Fibroblast of lung (primary cell): ENCODE measurements around the gene LRRC36. TPM values are rescaled to one million over a fixed set of nuclear protein-coding genes. Genes with fewer than 3 reads are reported as not detected.
A peak's percentile ranks its signal among the peaks of the same experiment; 100 is the strongest.

Source experiments
- DNase-seq, 2 donors: peaks; one replicate each; pipeline versions ENCODE4 v3.0.0 to v3.0.0-alpha.2; 2010; ENCODE audit warnings: low read depth in 2 of 2
- H2AFZ ChIP-seq: 2 replicates; pipeline ENCODE4 v1.5.1; 2012; ENCODE audit warnings: low read length, control low read depth, inconsistent platforms
- H3K27ac ChIP-seq: 2 replicates; pipeline ENCODE4 v1.5.1; 2011; ENCODE audit warnings: low read length, control low read depth; ENCODE audit not compliant: insufficient read depth
- H3K27me3 ChIP-seq: 2 replicates; pipeline ENCODE4 v1.5.1; 2011; ENCODE audit warnings: mild to moderate bottlenecking, low read length; ENCODE audit not compliant: control insufficient read depth, insufficient read depth
- H3K36me3 ChIP-seq: 2 replicates; pipeline ENCODE4 v1.5.1; 2011; ENCODE audit warnings: low read length; ENCODE audit not compliant: control insufficient read depth, insufficient read depth
- H3K4me1 ChIP-seq: 2 replicates; pipeline ENCODE4 v1.5.1; 2011; ENCODE audit warnings: low read length; ENCODE audit not compliant: control insufficient read depth, insufficient read depth; ENCODE audit errors: extremely low read depth
- H3K4me2 ChIP-seq: 2 replicates; pipeline ENCODE4 v1.5.1; 2011; ENCODE audit warnings: low read length, control low read depth; ENCODE audit not compliant: insufficient read depth; ENCODE audit errors: extremely low read depth
- H3K4me3 ChIP-seq, 4 experiments: fragments of 200-600 bp in 1 of 4; sonication (generic) in 1 of 4; replicated peaks in 1 of 4; 2 replicates each; pipeline ENCODE4 v1.5.1; 2011 to 2016; ENCODE audit warnings: low read length in 4 of 4, low read depth in 3 of 4, mild to moderate bottlenecking in 3 of 4, control low read depth in 2 of 4, inconsistent platforms in 1 of 4, mixed read lengths in 1 of 4; ENCODE audit not compliant: insufficient read depth in 1 of 4; ENCODE audit errors: control extremely low read depth in 1 of 4
- H3K79me2 ChIP-seq: 2 replicates; pipeline ENCODE4 v1.5.1; 2012; ENCODE audit warnings: mild to moderate bottlenecking, low read length, inconsistent platforms; ENCODE audit not compliant: control insufficient read depth, insufficient read depth
- H3K9ac ChIP-seq: 2 replicates; pipeline ENCODE4 v1.5.1; 2011; ENCODE audit warnings: mild to moderate bottlenecking, low read length, control low read depth; ENCODE audit not compliant: insufficient read depth
- H3K9me3 ChIP-seq: 2 replicates; pipeline ENCODE4 v1.5.1; 2012; ENCODE audit warnings: low read depth, low read length; ENCODE audit not compliant: control insufficient read depth, insufficient read depth
- H4K20me1 ChIP-seq: 2 replicates; pipeline ENCODE4 v1.5.1; 2011; ENCODE audit warnings: low read length; ENCODE audit not compliant: control insufficient read depth, insufficient read depth; ENCODE audit errors: extremely low read depth
- CTCF ChIP-seq, 2 donors: IDR thresholded peaks in 1 of 2; conservative IDR thresholded peaks in 1 of 2; 1 replicate in 1 of 2; 2 replicates in 1 of 2; pipeline ENCODE4 v1.5.1; 2011 to 2012; ENCODE audit warnings: low read length in 2 of 2, control low read depth in 1 of 2, inconsistent platforms in 1 of 2, low read depth in 1 of 2, mild to moderate bottlenecking in 1 of 2
- EZH2 ChIP-seq: IDR thresholded peaks from 2 replicates; pipeline ENCODE4 v1.5.1; 2012; ENCODE audit warnings: low read length, control low read depth, mild to moderate bottlenecking; ENCODE audit errors: missing control alignments
- polyA plus RNA-seq, 2 donors: library from polyadenylated mRNA; depleted of rRNA in 1 of 2; stranded (reverse) in 1 of 2; unstranded in 1 of 2; fragments of >200 nt; gene quantifications; 2 replicates each; pipeline ENCODE4 v1.2.1, GENCODE V29; 2011 to 2012; ENCODE audit warnings: missing spikeins in 1 of 2
- total RNA-seq: library from RNA; depleted of rRNA; stranded (reverse); fragments of >200 nt; gene quantifications from 2 replicates; pipeline ENCODE4 v1.2.1, GENCODE V29; 2014

Gene LRRC36
- total and polyA plus RNA-seq, 2 donors (not counting 1 experiment from before 2014, with no cell fraction given): 0.06 to 0.66 TPM

- peaks cover 33% of the 10 kb centered on the region for H3K27me3 ChIP-seq
- H3K27ac ChIP-seq: no peak overlapping the region
Measured at GRCh38 chr16:67429053-67429798, 102.6 kb downstream of the LRRC36 start.

GRCh38 chr16:67429799-67430503 is 103.3 kb downstream of the LRRC36 start:
- Histone ChIP-seq H3K27ac (no peak overlapping the region), H3K36me3 (no peaks in the 10 kb centered on the region), H3K9ac (no peak overlapping the region), H4K20me1 (no peaks in the 10 kb centered on the region), H3K4me3 (peak overlapping the region in 1 of 4 experiments; percentile 37), H3K79me2 (no peaks in the 10 kb centered on the region), H2AFZ (no peak overlapping the region), H3K9me3 (no peaks in the 10 kb centered on the region), H3K27me3 (peaks cover 29% of the 10 kb centered on the region), H3K4me1 (peaks cover 5% of the 10 kb centered on the region), H3K4me2 (peak overlapping the region; percentile 64)
- no peak for DNase-seq
- TF ChIP-seq CTCF (conservative IDR thresholded peaks at IDR 0.05 in 1 of 2, IDR thresholded peaks at IDR 0.05 in 1 of 2; ENCODE audit: low read depth in 1 of 2, low read length in 2 of 2): no peak
- TF ChIP-seq EZH2: no peak

More at GRCh38 chr16:67429053-67429798, 102.6 kb downstream of the LRRC36 start:
- no peaks in the 10 kb centered on the region for H4K20me1 ChIP-seq
- no peak for DNase-seq
- H3K4me3 ChIP-seq: no peak overlapping the region
- no peak for TF ChIP-seq CTCF (conservative IDR thresholded peaks at IDR 0.05 in 1 of 2, IDR thresholded peaks at IDR 0.05 in 1 of 2; ENCODE audit: low read depth in 1 of 2, low read length in 2 of 2)
- TF ChIP-seq EZH2: no peak
- no peaks in the 10 kb centered on the region for H3K79me2 ChIP-seq
- no peak overlapping the region for H3K4me2 ChIP-seq
- no peak overlapping the region for H2AFZ ChIP-seq
- H3K4me1 ChIP-seq: peaks cover 5% of the 10 kb centered on the region
- no peaks in the 10 kb centered on the region for H3K36me3 ChIP-seq
- H3K9ac ChIP-seq: no peak overlapping the region
- H3K9me3 ChIP-seq: no peaks in the 10 kb centered on the region

- no peak for TF ChIP-seq CTCF (conservative IDR thresholded peaks at IDR 0.05 in 1 of 2, IDR thresholded peaks at IDR 0.05 in 1 of 2; ENCODE audit: low read depth in 1 of 2, low read length in 2 of 2)
- peak; percentile 92 for TF ChIP-seq EZH2
- Histone ChIP-seq H2AFZ (no peak overlapping the region), H3K27ac (no peak overlapping the region), H3K4me3 (peak overlapping the region in 2 of 4 experiments; percentile 4 to 37), H3K9ac (no peak overlapping the region), H4K20me1 (no peaks in the 10 kb centered on the region), H3K27me3 (peaks cover 27% of the 10 kb centered on the region), H3K4me1 (peaks cover 5% of the 10 kb centered on the region), H3K9me3 (no peaks in the 10 kb centered on the region), H3K4me2 (peak overlapping the region; percentile 64), H3K79me2 (no peaks in the 10 kb centered on the region), H3K36me3 (no peaks in the 10 kb centered on the region)
- no peak for DNase-seq
Measured at GRCh38 chr16:67430504-67430976, 103.9 kb downstream of the LRRC36 start.
